Measurements from ENCODE around the gene P2RX1. TPM values are rescaled to one million over a fixed set of nuclear protein-coding genes. Genes with fewer than 3 reads are reported as not detected.
A peak's percentile ranks its signal among the peaks of the same experiment; 100 is the strongest.

P2RX1 gene
- total and polyA plus RNA-seq, 2 experiments from 2014 or later = 3.2 to 3.6 TPM

- DNase-seq (ENCODE audit: low read depth in 1 of 2, low spot score in 1 of 2) = no peak
- Histone ChIP-seq H3K36me3 (no peaks in the 10 kb centered on the region), H3K9me3 (ENCODE audit: low read depth) (no peaks in the 10 kb centered on the region), H3K4me1 (ENCODE audit: low read depth) (peaks cover 15% of the 10 kb centered on the region), H3K4me3 (no peak overlapping the region), H3K27ac (no peak overlapping the region), H3K27me3 (peaks cover 43% of the 10 kb centered on the region)
- no peak for TF ChIP-seq CTCF (IDR thresholded peaks at IDR 0.05; ENCODE audit: low read depth, low read length)
Observed at GRCh38 chr17:3962965-3963236, 46.6 kb upstream of the P2RX1 start.

GRCh38 chr17:3962217-3962964, 46.1 kb upstream of the P2RX1 start:
- peaks cover 15% of the 10 kb centered on the region for H3K4me1 ChIP-seq (ENCODE audit: low read depth)
- no peaks in the 10 kb centered on the region for H3K36me3 ChIP-seq
- H3K27ac ChIP-seq = no peak overlapping the region
- H3K9me3 ChIP-seq (ENCODE audit: low read depth) = no peaks in the 10 kb centered on the region
- peaks cover 43% of the 10 kb centered on the region for H3K27me3 ChIP-seq
- DNase-seq (ENCODE audit: low read depth in 1 of 2, low spot score in 1 of 2) = no peak
- no peak overlapping the region for H3K4me3 ChIP-seq
- no peak for TF ChIP-seq CTCF (IDR thresholded peaks at IDR 0.05; ENCODE audit: low read depth, low read length)

- H3K4me1 ChIP-seq (ENCODE audit: low read depth) = peaks cover 15% of the 10 kb centered on the region
- no peak for TF ChIP-seq CTCF (IDR thresholded peaks at IDR 0.05; ENCODE audit: low read depth, low read length)
- no peak overlapping the region for H3K4me3 ChIP-seq
- H3K36me3 ChIP-seq = no peaks in the 10 kb centered on the region
- H3K9me3 ChIP-seq (ENCODE audit: low read depth) = no peaks in the 10 kb centered on the region
- no peak for DNase-seq (ENCODE audit: low read depth in 1 of 2, low spot score in 1 of 2)
- H3K27me3 ChIP-seq = peaks cover 43% of the 10 kb centered on the region
- no peak overlapping the region for H3K27ac ChIP-seq
Observed at GRCh38 chr17:3961564-3962047, 45.3 kb upstream of the P2RX1 start.

- H3K4me3 ChIP-seq = no peak overlapping the region
- H3K36me3 ChIP-seq = no peaks in the 10 kb centered on the region
- peaks cover 43% of the 10 kb centered on the region for H3K27me3 ChIP-seq
- no peak overlapping the region for H3K27ac ChIP-seq
- peaks cover 15% of the 10 kb centered on the region for H3K4me1 ChIP-seq (ENCODE audit: low read depth)
- no peaks in the 10 kb centered on the region for H3K9me3 ChIP-seq (ENCODE audit: low read depth)
- DNase-seq (ENCODE audit: low read depth in 1 of 2, low spot score in 1 of 2) = peak; percentile 43 to 59
- TF ChIP-seq CTCF (IDR thresholded peaks at IDR 0.05; ENCODE audit: low read depth, low read length) = no peak
Observed at GRCh38 chr17:3960764-3961163, 44.5 kb upstream of the P2RX1 start.

GRCh38 chr17:3959921-3960601, 43.8 kb upstream of the P2RX1 start:
- peaks cover 15% of the 10 kb centered on the region for H3K4me1 ChIP-seq (ENCODE audit: low read depth)
- H3K9me3 ChIP-seq (ENCODE audit: low read depth) = no peaks in the 10 kb centered on the region
- no peaks in the 10 kb centered on the region for H3K36me3 ChIP-seq
- H3K27ac ChIP-seq = no peak overlapping the region
- TF ChIP-seq CTCF (IDR thresholded peaks at IDR 0.05; ENCODE audit: low read depth, low read length) = no peak
- no peak for DNase-seq (ENCODE audit: low read depth in 1 of 2, low spot score in 1 of 2)
- H3K27me3 ChIP-seq = peaks cover 38% of the 10 kb centered on the region
- H3K4me3 ChIP-seq = no peak overlapping the region
